Stimulated activated CD8-positive, alpha-beta memory T cell treated with anti-CD3 and anti-CD28 coated beads, Interleukin-2, amount 100 ng/mL, for 1 hour (primary cell): Measurements from ENCODE around the gene KHSRP.
"Not testable (repeated sequence)": the region's sequence is repeated elsewhere in the genome, so short reads cannot be mapped to it uniquely, and the experiment has no call there.

Source experiments
- DNase-seq, 2 donors: peaks; one replicate each; pipeline ENCODE4 v3.0.0-alpha.2; 2020; ENCODE audit warnings: low read depth in 2 of 2

KHSRP gene

GRCh38 chr19:6417713-6418561 is 6.7 kb downstream of the KHSRP start:
- no peak for DNase-seq

- no peak for DNase-seq
These were observed 7.8 kb downstream of the KHSRP start for GRCh38 chr19:6416658-6417405.

- no peak for DNase-seq
These were observed 8.9 kb downstream of the KHSRP start for GRCh38 chr19:6415591-6416190.

- DNase-seq: no peak
These were observed 9.6 kb downstream of the KHSRP start for GRCh38 chr19:6414793-6415590.

GRCh38 chr19:6413721-6414643 is 10.6 kb downstream of the KHSRP start:
- DNase-seq: no peak

GRCh38 chr19:6413291-6413690 is 11.3 kb downstream of the KHSRP start:
- no peak for DNase-seq

- DNase-seq: no peak
These were observed 12.0 kb downstream of the KHSRP start for GRCh38 chr19:6412447-6413091.

GRCh38 chr19:6412061-6412446 is 12.6 kb downstream of the KHSRP start:
- DNase-seq: no peak

- no peak for DNase-seq
These were observed 15.3 kb downstream of the KHSRP start for GRCh38 chr19:6409346-6409745.

- no peak for DNase-seq
These were observed 18.2 kb downstream of the KHSRP start for GRCh38 chr19:6406401-6406800.

GRCh38 chr19:6402837-6403608 is 21.6 kb downstream of the KHSRP start:
- no peak for DNase-seq

GRCh38 chr19:6402058-6402457 is 22.6 kb downstream of the KHSRP start:
- no peak for DNase-seq

- not testable (repeated sequence) for DNase-seq
These were observed 24.3 kb downstream of the KHSRP start for GRCh38 chr19:6400062-6400944.

GRCh38 chr19:6396305-6396704 is 28.3 kb downstream of the KHSRP start:
- no peak for DNase-seq

- DNase-seq: no peak
These were observed 29.8 kb downstream of the KHSRP start for GRCh38 chr19:6394831-6395230.

GRCh38 chr19:6393983-6394412 is 30.6 kb downstream of the KHSRP start:
- peak; percentile 33 to 54 for DNase-seq

GRCh38 chr19:6393074-6393982 is 31.3 kb downstream of the KHSRP start, which contains the start of gene GTF2F1:
TSS of gene GTF2F1 (minus strand) at chr19:6393164. CDS start at chr19:6392995, 169 bp downstream.
- peak; percentile 85 to 91 for DNase-seq
